Panc1 (cell line): Measurements from ENCODE around the gene PXDN. TPM values are rescaled to one million over a fixed set of nuclear protein-coding genes. Genes with fewer than 3 reads are reported as not detected.

ENCODE experiments used
- ATAC-seq: fragments of 200-7000 bp; cut with Tn5 transposase; 2 replicates; pipeline ENCODE4 v1.9.1; 2020; ENCODE audit warnings: mild to moderate bottlenecking, moderate library complexity
- BruUV-seq: library from RNA; stranded (reverse); fragments of 400-500 nt; replicated peaks from 2 replicates; lab custom pipeline; 2021; lab: Mats Ljungman, UMichigan
- CTCF ChIA-PET: fragments of 300-600 bp; sonication (Branson Sonifier 250); formaldehyde crosslinking; loops from one replicate; lab custom pipeline; 2022; ENCODE audit warnings: antibody characterized with exemption; lab: Charles Lee
- POLR2A ChIA-PET: fragments of 300-600 bp; sonication (Branson Sonifier 250); formaldehyde crosslinking; loops from one replicate; lab custom pipeline; 2022; ENCODE audit warnings: antibody characterized with exemption; lab: Charles Lee
- DNase-seq: peaks from one replicate; pipeline ENCODE4 v3.0.0-alpha.2; 2010; ENCODE audit warnings: low read depth, low spot score
- H3K27ac ChIP-seq: 2 replicates; pipeline ENCODE4 v1.5.1; 2011; ENCODE audit warnings: mild to moderate bottlenecking, low read length, inconsistent platforms
- H3K27me3 ChIP-seq: fragments of 200-500 bp; sonication (Bioruptor generic); 2 replicates; pipeline ENCODE4 v1.6.0; 2014; ENCODE audit warnings: low read length, inconsistent platforms; ENCODE audit not compliant: control insufficient read depth, insufficient read depth
- H3K36me3 ChIP-seq: fragments of 200-500 bp; sonication (Bioruptor generic); 2 replicates; pipeline ENCODE4 v1.5.1; 2014; ENCODE audit warnings: inconsistent platforms, mild to moderate bottlenecking, low read length, moderate library complexity; ENCODE audit not compliant: control insufficient read depth, insufficient read depth
- H3K4me1 ChIP-seq: 2 replicates; pipeline ENCODE4 v1.5.1; 2011; ENCODE audit warnings: inconsistent platforms, mild to moderate bottlenecking, low read length, moderate library complexity; ENCODE audit not compliant: control insufficient read depth, insufficient read depth
- H3K4me3 ChIP-seq, 2 experiments: 2 replicates each; pipeline ENCODE4 v1.5.1; 2011 to 2012; ENCODE audit warnings: low read depth in 2 of 2, low read length in 2 of 2, mild to moderate bottlenecking in 2 of 2, inconsistent platforms in 1 of 2, moderate library complexity in 1 of 2
- H3K9me3 ChIP-seq: fragments of 200-500 bp; sonication (Bioruptor generic); 2 replicates; pipeline ENCODE4 v1.5.1; 2014; ENCODE audit warnings: low read depth, mild to moderate bottlenecking, inconsistent platforms, low read length, moderate library complexity; ENCODE audit not compliant: control insufficient read depth, insufficient read depth
- POLR2AphosphoS5 ChIP-seq: IDR thresholded peaks from 2 replicates; pipeline ENCODE4 v1.6.1; 2012; ENCODE audit warnings: mild to moderate bottlenecking, low read depth, low read length, moderate library complexity
- SIN3A ChIP-seq: IDR thresholded peaks from 2 replicates; pipeline ENCODE4 v1.6.1; 2012; ENCODE audit warnings: low read depth, mild to moderate bottlenecking, low read length, moderate library complexity, borderline replicate concordance; ENCODE audit not compliant: insufficient read depth
- TCF7L2 ChIP-seq: IDR thresholded peaks from 2 replicates; pipeline ENCODE4 v1.6.1; 2011; ENCODE audit warnings: mild to moderate bottlenecking, low read depth, low read length, inconsistent platforms
- in situ Hi-C: cut with HindIII; loops from 2 replicates; pipeline ENCODE4 v1.10.0; 2016; ENCODE audit warnings: low sequenced_read_pairs, low pct_unique_long_range_greater_than_20kb
- intact Hi-C: fragments of 100-400 bp; cut with micrococcal nuclease; formaldehyde crosslinking; loops from one replicate; pipeline ENCODE4 v1.10.0; 2022; ENCODE audit not compliant: unreplicated experiment
- total RNA-seq: library from RNA; stranded (reverse); gene quantifications from one replicate; pipeline ENCODE4 v1.2.1, GENCODE V29; 2021; ENCODE audit not compliant: unreplicated experiment
- TF ChIP-seq, protein P1 (sequence below): fragments of 450-650 bp; IDR thresholded peaks from 2 replicates; pipeline ENCODE4 v1.5.1; 2017; ENCODE audit warnings: mild to moderate bottlenecking
- TF ChIP-seq, protein P2 (sequence below), 2 experiments: IDR thresholded peaks; 2 replicates each; pipeline ENCODE4 v1.6.1; 2011 to 2012; ENCODE audit warnings: low read depth in 2 of 2, control low read depth in 1 of 2, low read length in 1 of 2, mild to moderate bottlenecking in 1 of 2, moderate library complexity in 1 of 2; ENCODE audit not compliant: insufficient read depth in 1 of 2

PXDN gene
- total RNA-seq, 1 experiment from 2014 or later, result 2.5 TPM

DNA sequence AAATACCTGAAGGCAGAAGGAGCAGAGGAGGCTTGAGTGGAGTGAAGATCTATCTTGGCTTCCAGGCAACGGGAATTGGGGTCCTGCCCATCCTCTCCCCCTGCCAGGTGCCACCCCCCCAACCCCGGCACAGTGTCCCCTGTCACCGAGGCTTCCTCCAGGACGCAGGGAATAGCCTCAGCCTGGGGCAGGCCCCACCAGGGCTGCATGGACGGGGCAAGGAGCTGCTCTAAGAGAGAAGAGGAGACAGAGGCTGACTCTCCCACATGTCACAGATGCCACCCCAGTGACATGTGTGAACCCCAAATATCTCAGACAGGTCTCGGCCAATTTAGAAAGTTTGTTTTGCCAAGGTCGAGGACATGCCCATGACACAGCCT is 42.1 kb downstream of the PXDN start:
- Histone ChIP-seq H3K36me3 (no peaks in the 10 kb centered on the region), H3K27me3 (no peaks in the 10 kb centered on the region), H3K9me3 (no peaks in the 10 kb centered on the region), H3K4me3 (no peak overlapping the region), H3K4me1 (peaks cover under 1% of the 10 kb centered on the region), H3K27ac (peak overlapping the region; percentile 14; the same call in 1 of the 2 replicates)
- ChIA-PET POLR2A (no interaction called here), CTCF (interaction anchor here (0.6 to 0.7 kb wide), 2 partner anchors 12 to 71 kb away, joined by 3 read pairs; no protein-coding TSS in a partner anchor)
- BruUV-seq, result no TSS peak
- ATAC-seq (peak; percentile 27; the same call in 1 of the 2 replicates), DNase-seq (no peak)
- in situ Hi-C loops, result no loop called here
- TF ChIP-seq POLR2AphosphoS5 (no peak), TCF7L2 (no peak), SIN3A (no peak)
- TF ChIP-seq, protein P1, sequence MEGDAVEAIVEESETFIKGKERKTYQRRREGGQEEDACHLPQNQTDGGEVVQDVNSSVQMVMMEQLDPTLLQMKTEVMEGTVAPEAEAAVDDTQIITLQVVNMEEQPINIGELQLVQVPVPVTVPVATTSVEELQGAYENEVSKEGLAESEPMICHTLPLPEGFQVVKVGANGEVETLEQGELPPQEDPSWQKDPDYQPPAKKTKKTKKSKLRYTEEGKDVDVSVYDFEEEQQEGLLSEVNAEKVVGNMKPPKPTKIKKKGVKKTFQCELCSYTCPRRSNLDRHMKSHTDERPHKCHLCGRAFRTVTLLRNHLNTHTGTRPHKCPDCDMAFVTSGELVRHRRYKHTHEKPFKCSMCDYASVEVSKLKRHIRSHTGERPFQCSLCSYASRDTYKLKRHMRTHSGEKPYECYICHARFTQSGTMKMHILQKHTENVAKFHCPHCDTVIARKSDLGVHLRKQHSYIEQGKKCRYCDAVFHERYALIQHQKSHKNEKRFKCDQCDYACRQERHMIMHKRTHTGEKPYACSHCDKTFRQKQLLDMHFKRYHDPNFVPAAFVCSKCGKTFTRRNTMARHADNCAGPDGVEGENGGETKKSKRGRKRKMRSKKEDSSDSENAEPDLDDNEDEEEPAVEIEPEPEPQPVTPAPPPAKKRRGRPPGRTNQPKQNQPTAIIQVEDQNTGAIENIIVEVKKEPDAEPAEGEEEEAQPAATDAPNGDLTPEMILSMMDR, result no peak
- TF ChIP-seq, protein P2, sequence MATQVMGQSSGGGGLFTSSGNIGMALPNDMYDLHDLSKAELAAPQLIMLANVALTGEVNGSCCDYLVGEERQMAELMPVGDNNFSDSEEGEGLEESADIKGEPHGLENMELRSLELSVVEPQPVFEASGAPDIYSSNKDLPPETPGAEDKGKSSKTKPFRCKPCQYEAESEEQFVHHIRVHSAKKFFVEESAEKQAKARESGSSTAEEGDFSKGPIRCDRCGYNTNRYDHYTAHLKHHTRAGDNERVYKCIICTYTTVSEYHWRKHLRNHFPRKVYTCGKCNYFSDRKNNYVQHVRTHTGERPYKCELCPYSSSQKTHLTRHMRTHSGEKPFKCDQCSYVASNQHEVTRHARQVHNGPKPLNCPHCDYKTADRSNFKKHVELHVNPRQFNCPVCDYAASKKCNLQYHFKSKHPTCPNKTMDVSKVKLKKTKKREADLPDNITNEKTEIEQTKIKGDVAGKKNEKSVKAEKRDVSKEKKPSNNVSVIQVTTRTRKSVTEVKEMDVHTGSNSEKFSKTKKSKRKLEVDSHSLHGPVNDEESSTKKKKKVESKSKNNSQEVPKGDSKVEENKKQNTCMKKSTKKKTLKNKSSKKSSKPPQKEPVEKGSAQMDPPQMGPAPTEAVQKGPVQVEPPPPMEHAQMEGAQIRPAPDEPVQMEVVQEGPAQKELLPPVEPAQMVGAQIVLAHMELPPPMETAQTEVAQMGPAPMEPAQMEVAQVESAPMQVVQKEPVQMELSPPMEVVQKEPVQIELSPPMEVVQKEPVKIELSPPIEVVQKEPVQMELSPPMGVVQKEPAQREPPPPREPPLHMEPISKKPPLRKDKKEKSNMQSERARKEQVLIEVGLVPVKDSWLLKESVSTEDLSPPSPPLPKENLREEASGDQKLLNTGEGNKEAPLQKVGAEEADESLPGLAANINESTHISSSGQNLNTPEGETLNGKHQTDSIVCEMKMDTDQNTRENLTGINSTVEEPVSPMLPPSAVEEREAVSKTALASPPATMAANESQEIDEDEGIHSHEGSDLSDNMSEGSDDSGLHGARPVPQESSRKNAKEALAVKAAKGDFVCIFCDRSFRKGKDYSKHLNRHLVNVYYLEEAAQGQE (IDR thresholded peaks at IDR 0.05; ENCODE audit: insufficient read depth in 1 of 2, low read depth in 2 of 2, low read length in 1 of 2), result no peak
- intact Hi-C loops, result no loop called here

DNA sequence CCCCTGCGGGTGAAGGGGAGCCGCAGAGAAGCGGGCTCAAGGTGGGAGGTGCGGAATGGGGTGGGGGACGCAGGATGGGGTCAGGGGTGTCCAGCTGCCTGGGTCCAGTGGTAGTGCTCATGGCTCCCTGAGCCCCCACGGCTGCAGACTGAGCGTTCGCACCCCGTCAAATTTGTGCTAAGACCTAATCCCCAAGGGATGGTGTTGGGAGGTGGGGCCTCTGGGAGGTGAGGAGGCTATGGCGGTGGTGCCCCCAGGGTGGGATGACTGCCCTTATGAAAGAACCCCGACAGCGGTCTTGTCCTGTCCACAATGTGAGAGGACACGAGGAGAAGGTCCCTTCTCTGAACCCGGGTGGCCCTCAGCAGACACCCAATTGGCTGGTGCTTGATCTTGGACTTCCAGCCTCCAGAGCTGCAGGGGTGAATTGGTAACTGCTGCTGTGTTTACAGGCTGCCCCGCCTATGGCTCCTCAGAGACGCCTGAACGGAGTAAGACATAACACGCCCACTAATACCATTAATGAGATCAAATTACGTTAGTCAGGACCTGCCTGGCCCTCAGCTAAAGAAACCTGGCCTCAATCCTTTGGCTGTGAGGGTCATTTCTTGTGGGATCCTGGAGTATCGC is 42.6 kb downstream of the PXDN start:
- CTCF ChIA-PET, result interaction anchor here (0.7 kb wide), 1 partner anchor 70 kb away, joined by 3 read pairs; no protein-coding TSS in a partner anchor
- Histone ChIP-seq H3K9me3 (no peaks in the 10 kb centered on the region), H3K4me1 (no peaks in the 10 kb centered on the region; the same call in 1 of the 2 replicates), H3K27ac (peak overlapping the region; percentile 58; the same call in 1 of the 2 replicates), H3K36me3 (no peaks in the 10 kb centered on the region), H3K27me3 (no peaks in the 10 kb centered on the region), H3K4me3 (no peak overlapping the region)
- DNase-seq, result no peak
- POLR2A ChIA-PET, result no interaction called here
- in situ Hi-C loops, result no loop called here
- peak; percentile 56 for ATAC-seq
- BruUV-seq, result no TSS peak
- intact Hi-C loops, result no loop called here
- TF ChIP-seq POLR2AphosphoS5, result no peak
- TF ChIP-seq, protein P1, result no peak
- TF ChIP-seq, protein P2 (IDR thresholded peaks at IDR 0.05; ENCODE audit: insufficient read depth in 1 of 2, low read depth in 2 of 2, low read length in 1 of 2), result no peak
- no peak for TF ChIP-seq SIN3A
- no peak for TF ChIP-seq TCF7L2
